Measurements from ENCODE around the gene SPRED3. TPM values are rescaled to one million over a fixed set of nuclear protein-coding genes. Genes with fewer than 3 reads are reported as not detected.
A peak's percentile ranks its signal among the peaks of the same experiment; 100 is the strongest.
"Not testable (repeated sequence)": the region's sequence is repeated elsewhere in the genome, so short reads cannot be mapped to it uniquely, and the experiment has no call there.

The SPRED3 gene
- total and polyA plus RNA-seq, 12 donors = 0.06 to 3.3 (median 1.2) TPM; not detected in 1

DNA sequence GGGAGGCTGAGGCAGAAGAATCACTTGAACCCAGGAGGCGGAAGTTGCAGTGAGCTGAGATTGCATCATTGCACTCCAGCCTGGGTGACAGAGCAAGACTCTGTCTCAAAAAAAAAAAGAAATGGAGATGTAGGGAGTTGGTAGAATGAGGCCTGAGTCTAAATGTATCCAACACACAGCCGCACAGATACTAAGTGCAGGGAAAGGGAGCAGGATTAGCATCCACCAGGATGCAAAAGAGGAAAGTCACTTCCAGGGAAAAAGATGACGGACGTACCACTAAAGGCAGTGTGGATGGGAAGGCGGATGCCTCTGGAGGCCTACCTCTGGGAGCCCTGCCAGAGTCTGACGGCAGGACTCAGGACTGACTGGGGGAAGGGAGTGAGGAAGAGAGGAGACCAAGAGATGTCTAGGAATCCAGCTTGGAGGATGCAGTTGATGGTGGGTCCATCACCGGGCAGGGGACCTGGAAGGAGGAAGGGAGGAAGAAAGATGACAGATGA lies 21.2 kb downstream of the SPRED3 start:
- no peaks in the 10 kb centered on the region for H3K9me3 ChIP-seq (replicated peaks in 1 of 3)
- TF ChIP-seq POLR2A (IDR thresholded peaks at IDR 0.05) = no peak
- TF ChIP-seq, protein P1, sequence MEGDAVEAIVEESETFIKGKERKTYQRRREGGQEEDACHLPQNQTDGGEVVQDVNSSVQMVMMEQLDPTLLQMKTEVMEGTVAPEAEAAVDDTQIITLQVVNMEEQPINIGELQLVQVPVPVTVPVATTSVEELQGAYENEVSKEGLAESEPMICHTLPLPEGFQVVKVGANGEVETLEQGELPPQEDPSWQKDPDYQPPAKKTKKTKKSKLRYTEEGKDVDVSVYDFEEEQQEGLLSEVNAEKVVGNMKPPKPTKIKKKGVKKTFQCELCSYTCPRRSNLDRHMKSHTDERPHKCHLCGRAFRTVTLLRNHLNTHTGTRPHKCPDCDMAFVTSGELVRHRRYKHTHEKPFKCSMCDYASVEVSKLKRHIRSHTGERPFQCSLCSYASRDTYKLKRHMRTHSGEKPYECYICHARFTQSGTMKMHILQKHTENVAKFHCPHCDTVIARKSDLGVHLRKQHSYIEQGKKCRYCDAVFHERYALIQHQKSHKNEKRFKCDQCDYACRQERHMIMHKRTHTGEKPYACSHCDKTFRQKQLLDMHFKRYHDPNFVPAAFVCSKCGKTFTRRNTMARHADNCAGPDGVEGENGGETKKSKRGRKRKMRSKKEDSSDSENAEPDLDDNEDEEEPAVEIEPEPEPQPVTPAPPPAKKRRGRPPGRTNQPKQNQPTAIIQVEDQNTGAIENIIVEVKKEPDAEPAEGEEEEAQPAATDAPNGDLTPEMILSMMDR (IDR thresholded peaks at IDR 0.05) = no peak
- no peaks in the 10 kb centered on the region for H3K27me3 ChIP-seq
- DNase-seq = peak in 2 of 7 donors; percentile 36 to 48
- no peak overlapping the region for H3K4me3 ChIP-seq
- intact Hi-C loops (cut with DNase I) = loop anchor here in 1 of 2 donors (10.0 kb wide), 1 partner anchor 225 kb away; no protein-coding TSS in a partner anchor
- no peaks in the 10 kb centered on the region for H3K4me1 ChIP-seq (replicated peaks in 1 of 2)
- WGBS, 4 donors = 46 to 57% (median 55%) methylated on average over 7 of the region's 7 CpGs
- H3K27ac ChIP-seq = no peak overlapping the region
- H3K36me3 ChIP-seq (replicated peaks in 1 of 2) = peaks cover 0 to 17% of the 10 kb centered on the region in 2 donors

DNA sequence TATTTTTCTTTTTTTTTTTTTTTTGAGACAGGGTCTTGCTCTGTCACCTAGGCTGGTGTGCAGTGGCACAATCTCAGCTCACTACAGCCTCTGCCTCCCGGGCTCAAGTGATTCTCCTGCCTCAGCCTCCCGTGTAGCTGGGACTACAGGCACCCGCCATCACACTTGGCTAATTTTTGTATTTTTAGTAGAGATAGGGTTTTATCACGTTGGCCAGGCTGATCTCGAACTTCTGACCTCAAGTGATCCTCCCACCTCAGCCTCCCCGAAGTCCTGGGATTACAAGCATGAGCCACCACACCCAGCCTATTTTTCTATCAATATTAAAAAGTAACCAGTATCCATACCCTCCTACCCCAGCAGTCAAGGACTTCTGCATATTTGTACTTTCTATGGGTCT lies 21.9 kb downstream of the SPRED3 start:
- DNase-seq; intact Hi-C loops (cut with DNase I); H3K36me3 ChIP-seq (replicated peaks in 1 of 2); H3K27ac ChIP-seq; H3K9me3 ChIP-seq (replicated peaks in 1 of 3); H3K4me3 ChIP-seq; H3K27me3 ChIP-seq; H3K4me1 ChIP-seq (replicated peaks in 1 of 2): not testable (repeated sequence)
- 74 to 81% (median 78%) methylated on average over 6 of the region's 6 CpGs for WGBS, 4 donors

DNA sequence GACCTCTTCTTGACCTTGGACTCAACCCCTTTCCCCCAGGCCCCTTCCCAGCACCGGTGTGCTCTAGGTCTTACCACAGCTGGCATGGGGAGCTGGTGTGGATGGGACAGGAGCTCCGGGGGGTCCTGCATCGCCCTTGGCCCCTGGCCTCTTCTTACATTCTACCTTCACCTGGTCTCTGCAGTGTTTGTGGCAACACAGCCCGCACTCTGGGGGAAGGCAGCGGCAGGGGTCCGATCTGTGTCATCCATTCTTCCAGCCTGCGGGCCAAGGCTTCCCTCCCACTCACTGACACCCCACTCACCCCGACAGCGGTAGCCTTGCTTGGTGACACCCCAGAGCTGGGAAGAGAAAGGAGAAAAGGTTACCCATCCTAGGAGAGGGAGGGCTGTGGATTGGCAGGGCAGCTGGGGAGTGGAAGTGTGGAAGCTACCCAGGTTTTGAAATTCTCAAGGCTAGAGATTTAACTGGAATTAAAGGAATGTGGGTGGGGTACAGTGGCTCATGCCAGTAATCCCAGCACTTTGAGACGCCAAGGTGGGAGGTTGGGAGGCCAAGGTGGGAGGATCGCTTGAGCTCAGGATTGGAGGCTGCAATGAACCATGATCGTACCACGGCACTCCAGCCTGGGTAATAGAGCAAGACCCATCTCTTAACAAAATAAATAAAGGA lies 22.7 kb downstream of the SPRED3 start:
- H3K36me3 ChIP-seq (replicated peaks in 1 of 2) = peaks cover 0 to 7% of the 10 kb centered on the region in 2 donors
- H3K9me3 ChIP-seq (replicated peaks in 1 of 3) = no peaks in the 10 kb centered on the region
- H3K4me3 ChIP-seq = no peak overlapping the region
- intact Hi-C loops (cut with DNase I) = no loop called here
- TF ChIP-seq POLR2A (IDR thresholded peaks at IDR 0.05) = no peak
- TF ChIP-seq, protein P1 (IDR thresholded peaks at IDR 0.05) = no peak
- DNase-seq = no peak
- H3K27me3 ChIP-seq = no peaks in the 10 kb centered on the region
- H3K27ac ChIP-seq = no peak overlapping the region
- 79 to 83% (median 80%) methylated on average over 13 of the region's 13 CpGs for WGBS, 4 donors
- H3K4me1 ChIP-seq (replicated peaks in 1 of 2) = no peaks in the 10 kb centered on the region

DNA sequence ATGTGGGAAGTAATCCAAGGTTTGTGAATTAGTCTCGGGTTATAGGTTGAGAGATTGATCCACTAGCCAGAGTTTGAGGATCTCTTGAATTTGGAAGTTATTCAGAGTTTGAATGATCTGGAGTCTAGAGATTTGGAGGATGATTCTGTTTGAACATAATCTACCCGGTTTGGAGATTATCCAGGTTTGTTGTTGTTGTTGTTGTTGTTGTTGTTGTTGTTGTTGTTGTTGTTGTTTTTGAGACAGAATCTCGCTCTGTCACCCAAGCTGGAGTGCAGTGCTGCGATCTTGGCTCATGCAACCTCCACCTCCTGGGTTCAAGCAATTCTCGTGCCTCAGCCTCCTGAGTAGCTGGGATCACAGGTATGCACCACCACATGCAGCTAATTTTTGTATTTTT lies 23.4 kb downstream of the SPRED3 start:
- H3K4me3 ChIP-seq; H3K9me3 ChIP-seq (replicated peaks in 1 of 3); intact Hi-C loops (cut with DNase I); H3K27ac ChIP-seq; H3K4me1 ChIP-seq (replicated peaks in 1 of 2); DNase-seq; H3K36me3 ChIP-seq (replicated peaks in 1 of 2); H3K27me3 ChIP-seq: not testable (repeated sequence)
- 84 to 88% (median 85%) methylated on average over 5 of the region's 5 CpGs for WGBS, 4 donors

DNA sequence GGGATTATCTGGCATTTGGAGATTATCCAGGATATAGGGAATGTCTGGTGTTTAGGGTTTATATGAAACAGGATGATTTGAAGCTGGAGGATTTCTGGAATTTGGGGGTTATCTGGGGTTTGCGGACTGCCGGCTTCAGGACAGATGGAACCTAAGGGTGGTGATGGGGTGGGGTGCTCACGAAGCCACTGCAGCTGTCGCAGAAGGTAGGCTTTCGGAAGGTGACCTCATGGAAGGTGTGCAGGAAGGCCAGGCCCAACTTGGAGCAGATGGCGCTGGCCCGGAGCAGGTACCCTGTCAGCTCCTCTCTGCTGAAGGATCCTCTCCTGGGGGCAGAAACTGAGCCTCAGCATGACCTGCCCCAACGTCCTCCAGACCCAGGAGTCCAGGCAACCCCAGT lies 24.0 kb downstream of the SPRED3 start:
- no peak overlapping the region for H3K4me3 ChIP-seq
- no peak for DNase-seq
- TF ChIP-seq, protein P1 (IDR thresholded peaks at IDR 0.05) = no peak
- no peak for TF ChIP-seq POLR2A (IDR thresholded peaks at IDR 0.05)
- H3K27ac ChIP-seq = no peak overlapping the region
- WGBS, 4 donors = 80 to 98% (median 91%) methylated on average over 2 to 8 of the region's 8 CpGs
- H3K9me3 ChIP-seq (replicated peaks in 1 of 3) = no peaks in the 10 kb centered on the region
- no peaks in the 10 kb centered on the region for H3K36me3 ChIP-seq (replicated peaks in 1 of 2)
- H3K4me1 ChIP-seq (replicated peaks in 1 of 2) = peaks cover 0 to under 1% of the 10 kb centered on the region in 2 donors
- no peaks in the 10 kb centered on the region for H3K27me3 ChIP-seq
- intact Hi-C loops (cut with DNase I) = no loop called here

Measured in adrenal gland (tissue), 12 donors.